HepG2 (cell line): ENCODE data around the gene ADCY6. TPM values are rescaled to one million over a fixed set of nuclear protein-coding genes. Genes with fewer than 3 reads are reported as not detected.
A peak's percentile ranks its signal among the peaks of the same experiment; 100 is the strongest.

Source experiments
- ATF2 ChIP-seq: sonication (generic); formaldehyde crosslinking; IDR thresholded peaks from 2 replicates; pipeline ENCODE4 v1.4.0; 2020; ENCODE audit warnings: missing genetic modification reagents
- BRD4 ChIP-seq: sonication (generic); formaldehyde crosslinking; IDR thresholded peaks from 2 replicates; pipeline ENCODE4 v1.4.0; 2020; ENCODE audit warnings: missing genetic modification reagents
- CBX2 ChIP-seq, 2 experiments: fragments of 200-600 bp in 1 of 2; sonication (generic); formaldehyde crosslinking in 1 of 2; IDR thresholded peaks; 2 replicates each; pipeline versions ENCODE4 v1.7.0 to v1.8.1; 2018 to 2022; ENCODE audit warnings: low read depth in 2 of 2, low read length in 1 of 2, mild to moderate bottlenecking in 1 of 2, missing genetic modification reagents in 1 of 2
- DRAP1 ChIP-seq: IDR thresholded peaks from 2 replicates; pipeline ENCODE4 v1.6.1; 2016; ENCODE audit warnings: missing genetic modification reagents, missing compliant biosample characterization
- FOXO1 ChIP-seq: sonication (generic); formaldehyde crosslinking; IDR thresholded peaks from 2 replicates; pipeline ENCODE4 v1.4.0; 2020; ENCODE audit warnings: missing genetic modification reagents
- HIC2 ChIP-seq: sonication (generic); formaldehyde crosslinking; IDR thresholded peaks from 2 replicates; pipeline ENCODE4 v1.9.0; 2022; ENCODE audit warnings: low read depth, missing genetic modification reagents
- KDM2A ChIP-seq: sonication (generic); formaldehyde crosslinking; IDR thresholded peaks from 2 replicates; pipeline ENCODE4 v1.4.0; 2020; ENCODE audit warnings: low read depth, missing genetic modification reagents, borderline replicate concordance
- MBNL3 ChIP-seq: fragments of 250-450 bp; sonication (Bioruptor Pico); conservative IDR thresholded peaks from 2 replicates; pipeline ENCODE4 v1.8.0; 2022; ENCODE audit warnings: mild to moderate bottlenecking, inconsistent platforms
- NFIB ChIP-seq: sonication (generic); formaldehyde crosslinking; IDR thresholded peaks from 2 replicates; pipeline ENCODE4 v1.9.0; 2021; ENCODE audit warnings: missing genetic modification reagents, mild to moderate bottlenecking, borderline replicate concordance
- PHF21A ChIP-seq: sonication (generic); formaldehyde crosslinking; IDR thresholded peaks from 2 replicates; pipeline ENCODE4 v1.5.0; 2020; ENCODE audit warnings: mild to moderate bottlenecking, missing genetic modification reagents
- REPIN1 ChIP-seq: sonication (generic); formaldehyde crosslinking; IDR thresholded peaks from 2 replicates; pipeline ENCODE4 v1.8.0; 2022; ENCODE audit warnings: missing genetic modification reagents, low read depth, mild to moderate bottlenecking, borderline replicate concordance
- SMAD9 ChIP-seq: sonication (generic); formaldehyde crosslinking; IDR thresholded peaks from 2 replicates; pipeline ENCODE4 v1.5.1; 2020; ENCODE audit warnings: mild to moderate bottlenecking, missing genetic modification reagents
- ZMYM4 ChIP-seq: sonication (generic); formaldehyde crosslinking; IDR thresholded peaks from 2 replicates; pipeline ENCODE4 v1.8.1; 2023; ENCODE audit warnings: mild to moderate bottlenecking, missing genetic modification reagents
- ZNF652 ChIP-seq: IDR thresholded peaks from 2 replicates; pipeline ENCODE4 v1.6.1; 2016; ENCODE audit warnings: low read depth, borderline replicate concordance
- ZNF747 ChIP-seq: sonication (generic); formaldehyde crosslinking; IDR thresholded peaks from 2 replicates; pipeline ENCODE4 v1.8.1; 2023; ENCODE audit warnings: missing genetic modification reagents, mild to moderate bottlenecking, borderline replicate concordance
- polyA plus RNA-seq, 8 experiments: library from polyadenylated mRNA; depleted of rRNA in 3 of 8; stranded (reverse) in 7 of 8; unstranded in 1 of 8; fragments of >200 nt; fragmentation: Illumina TruSeq in 4 of 8; extraction: Trizol in 4 of 8; gene quantifications; 2 replicates each; pipeline versions ENCODE4 v1.2.1 to v1.2.3, GENCODE V29; 2011 to 2016; ENCODE audit warnings: low read depth in 4 of 8, missing spikeins in 1 of 8, mixed read lengths in 1 of 8; ENCODE audit not compliant: insufficient read depth in 1 of 8
- total RNA-seq, 5 experiments: library from RNA; depleted of rRNA; stranded (reverse); fragments of >200 nt; fragmentation: Illumina TruSeq; extraction: Trizol; gene quantifications; 2 replicates each; pipeline ENCODE4 v1.2.3, GENCODE V29; 2016; ENCODE audit warnings: low read depth in 1 of 5
- TF ChIP-seq, protein P1 (sequence below): sonication (generic); formaldehyde crosslinking; IDR thresholded peaks from 2 replicates; pipeline ENCODE4 v1.5.0; 2020; ENCODE audit warnings: mild to moderate bottlenecking, missing genetic modification reagents, borderline replicate concordance

The ADCY6 gene
- total and polyA plus RNA-seq, 2 of the 13 experiments (the other 11 are each of a cell fraction or from before 2014, with no cell fraction given): 10.6 to 11.8 TPM

DNA sequence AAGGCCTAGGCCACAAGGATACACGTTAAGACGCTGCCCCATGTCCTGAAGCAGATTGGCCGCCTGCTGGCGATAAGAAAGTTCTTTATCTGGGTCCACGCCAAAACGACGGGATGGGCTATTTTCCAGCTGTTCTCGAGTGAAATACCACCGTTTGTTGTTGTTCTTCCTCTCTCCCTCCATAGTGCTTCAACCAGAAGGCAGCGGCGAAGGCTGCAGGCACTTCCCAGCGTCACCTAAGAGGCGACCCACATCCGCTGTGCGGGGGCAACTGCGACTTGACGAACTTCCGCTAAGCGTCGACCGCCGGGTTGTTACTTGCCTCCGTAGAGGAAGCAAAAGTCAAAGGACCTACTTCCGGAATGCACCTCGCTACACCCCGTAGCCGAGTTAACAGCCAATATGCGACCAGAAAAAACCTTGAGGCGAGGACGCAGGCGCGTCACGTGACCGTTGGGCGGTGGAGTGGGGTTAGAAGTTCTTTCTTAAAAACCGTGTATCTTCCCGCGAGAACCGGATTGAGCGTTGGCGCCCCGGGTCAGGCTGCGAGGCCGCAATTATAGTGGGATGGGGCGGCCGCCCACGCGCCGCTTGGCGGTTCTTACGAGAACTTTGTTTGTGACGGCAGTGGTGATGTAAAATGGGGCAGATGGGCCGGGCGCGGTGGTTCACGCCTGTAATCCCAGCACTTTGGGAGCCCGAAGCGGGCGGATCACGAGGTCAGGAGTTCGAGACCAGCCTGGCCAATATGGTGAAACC is 72.2 kb downstream of the ADCY6 start, which contains the start of gene CCNT1 (continued):
- TF ChIP-seq, protein P1, sequence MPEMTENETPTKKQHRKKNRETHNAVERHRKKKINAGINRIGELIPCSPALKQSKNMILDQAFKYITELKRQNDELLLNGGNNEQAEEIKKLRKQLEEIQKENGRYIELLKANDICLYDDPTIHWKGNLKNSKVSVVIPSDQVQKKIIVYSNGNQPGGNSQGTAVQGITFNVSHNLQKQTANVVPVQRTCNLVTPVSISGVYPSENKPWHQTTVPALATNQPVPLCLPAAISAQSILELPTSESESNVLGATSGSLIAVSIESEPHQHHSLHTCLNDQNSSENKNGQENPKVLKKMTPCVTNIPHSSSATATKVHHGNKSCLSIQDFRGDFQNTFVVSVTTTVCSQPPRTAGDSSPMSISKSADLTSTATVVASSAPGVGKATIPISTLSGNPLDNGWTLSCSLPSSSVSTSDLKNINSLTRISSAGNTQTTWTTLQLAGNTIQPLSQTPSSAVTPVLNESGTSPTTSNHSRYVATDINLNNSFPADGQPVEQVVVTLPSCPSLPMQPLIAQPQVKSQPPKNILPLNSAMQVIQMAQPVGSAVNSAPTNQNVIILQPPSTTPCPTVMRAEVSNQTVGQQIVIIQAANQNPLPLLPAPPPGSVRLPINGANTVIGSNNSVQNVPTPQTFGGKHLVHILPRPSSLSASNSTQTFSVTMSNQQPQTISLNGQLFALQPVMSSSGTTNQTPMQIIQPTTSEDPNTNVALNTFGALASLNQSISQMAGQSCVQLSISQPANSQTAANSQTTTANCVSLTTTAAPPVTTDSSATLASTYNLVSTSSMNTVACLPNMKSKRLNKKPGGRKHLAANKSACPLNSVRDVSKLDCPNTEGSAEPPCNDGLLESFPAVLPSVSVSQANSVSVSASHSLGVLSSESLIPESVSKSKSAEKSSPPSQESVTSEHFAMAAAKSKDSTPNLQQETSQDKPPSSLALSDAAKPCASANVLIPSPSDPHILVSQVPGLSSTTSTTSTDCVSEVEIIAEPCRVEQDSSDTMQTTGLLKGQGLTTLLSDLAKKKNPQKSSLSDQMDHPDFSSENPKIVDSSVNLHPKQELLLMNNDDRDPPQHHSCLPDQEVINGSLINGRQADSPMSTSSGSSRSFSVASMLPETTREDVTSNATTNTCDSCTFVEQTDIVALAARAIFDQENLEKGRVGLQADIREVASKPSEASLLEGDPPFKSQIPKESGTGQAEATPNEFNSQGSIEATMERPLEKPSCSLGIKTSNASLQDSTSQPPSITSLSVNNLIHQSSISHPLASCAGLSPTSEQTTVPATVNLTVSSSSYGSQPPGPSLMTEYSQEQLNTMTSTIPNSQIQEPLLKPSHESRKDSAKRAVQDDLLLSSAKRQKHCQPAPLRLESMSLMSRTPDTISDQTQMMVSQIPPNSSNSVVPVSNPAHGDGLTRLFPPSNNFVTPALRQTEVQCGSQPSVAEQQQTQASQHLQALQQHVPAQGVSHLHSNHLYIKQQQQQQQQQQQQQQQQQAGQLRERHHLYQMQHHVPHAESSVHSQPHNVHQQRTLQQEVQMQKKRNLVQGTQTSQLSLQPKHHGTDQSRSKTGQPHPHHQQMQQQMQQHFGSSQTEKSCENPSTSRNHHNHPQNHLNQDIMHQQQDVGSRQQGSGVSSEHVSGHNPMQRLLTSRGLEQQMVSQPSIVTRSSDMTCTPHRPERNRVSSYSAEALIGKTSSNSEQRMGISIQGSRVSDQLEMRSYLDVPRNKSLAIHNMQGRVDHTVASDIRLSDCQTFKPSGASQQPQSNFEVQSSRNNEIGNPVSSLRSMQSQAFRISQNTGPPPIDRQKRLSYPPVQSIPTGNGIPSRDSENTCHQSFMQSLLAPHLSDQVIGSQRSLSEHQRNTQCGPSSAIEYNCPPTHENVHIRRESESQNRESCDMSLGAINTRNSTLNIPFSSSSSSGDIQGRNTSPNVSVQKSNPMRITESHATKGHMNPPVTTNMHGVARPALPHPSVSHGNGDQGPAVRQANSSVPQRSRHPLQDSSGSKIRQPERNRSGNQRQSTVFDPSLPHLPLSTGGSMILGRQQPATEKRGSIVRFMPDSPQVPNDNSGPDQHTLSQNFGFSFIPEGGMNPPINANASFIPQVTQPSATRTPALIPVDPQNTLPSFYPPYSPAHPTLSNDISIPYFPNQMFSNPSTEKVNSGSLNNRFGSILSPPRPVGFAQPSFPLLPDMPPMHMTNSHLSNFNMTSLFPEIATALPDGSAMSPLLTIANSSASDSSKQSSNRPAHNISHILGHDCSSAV (CRISPR knock-in tag): peak; percentile 84; the same call in 1 of the 2 replicates
- TF ChIP-seq SMAD9 (CRISPR knock-in tag): no peak
- TF ChIP-seq FOXO1 (CRISPR knock-in tag): no peak; the same call in 1 of the 2 replicates
- peak; percentile 93 for TF ChIP-seq REPIN1 (CRISPR knock-in tag)
- TF ChIP-seq DRAP1 (CRISPR knock-in tag): peak; percentile 86
- TF ChIP-seq KDM2A (CRISPR knock-in tag): peak; percentile 90
- TF ChIP-seq PHF21A: peak; percentile 97
- peak; percentile 67; the same call in 1 of the 2 replicates for TF ChIP-seq ATF2 (CRISPR knock-in tag)
- 0 out of 2 replicates have a peak, but pooled peaks have one; percentile 0 for TF ChIP-seq BRD4 (CRISPR knock-in tag)
- no peak for TF ChIP-seq CBX2 (IDR thresholded peaks at IDR 0.05; ENCODE audit: low read depth, low read length)
- TF ChIP-seq CBX2 (CRISPR knock-in tag; IDR thresholded peaks at IDR 0.05; ENCODE audit: low read depth): no peak; the same call in none of the 2 replicates
- TF ChIP-seq ZNF747 (CRISPR knock-in tag): peak; percentile 67; the same call in 1 of the 2 replicates
- TF ChIP-seq NFIB: no peak
- TF ChIP-seq ZMYM4 (CRISPR knock-in tag): peak; percentile 97
- peak; percentile 50; the same call in 1 of the 2 replicates for TF ChIP-seq HIC2 (CRISPR knock-in tag)
- TF ChIP-seq MBNL3 (CRISPR knock-in tag): 0 out of 2 replicates have a peak, but pooled peaks have one; percentile 7
- TF ChIP-seq ZNF652 (CRISPR knock-in tag): no peak
